ENCODE data around the gene MAB21L3.

The MAB21L3 gene

GRCh38 chr1:116066868-116067565, 44.2 kb upstream of the MAB21L3 start:
- Histone ChIP-seq H3K9me3 (ENCODE audit: low read length) (no peaks in the 10 kb centered on the region), H3K4me3 (ENCODE audit: low read depth, low read length, poor library complexity, severe bottlenecking) (no peak overlapping the region), H3K9ac (ENCODE audit: low read length) (no peak overlapping the region), H3K27ac (ENCODE audit: low read depth, low read length, poor library complexity, severe bottlenecking) (no peak overlapping the region), H4K20me1 (ENCODE audit: insufficient read depth, low read length) (no peaks in the 10 kb centered on the region), H3K27me3 (ENCODE audit: insufficient read depth, low read length) (no peaks in the 10 kb centered on the region), H3K36me3 (ENCODE audit: insufficient read depth, low read length) (no peaks in the 10 kb centered on the region), H3F3A (ENCODE audit: insufficient read depth, low read length) (no peaks in the 10 kb centered on the region), H3K4me1 (ENCODE audit: insufficient read depth, low read length, severe bottlenecking) (no peaks in the 10 kb centered on the region), H3K79me2 (ENCODE audit: insufficient read depth, low read length) (no peaks in the 10 kb centered on the region), H2AFZ (ENCODE audit: low read length) (no peak overlapping the region), H3K9me2 (ENCODE audit: low read depth, low read length) (no peaks in the 10 kb centered on the region), H3K4me2 (ENCODE audit: low read length) (no peak overlapping the region)
- TF ChIP-seq EZH2 (IDR thresholded peaks at IDR 0.05; ENCODE audit: borderline replicate concordance, low read length) (no peak), CTCF (IDR thresholded peaks at IDR 0.05; ENCODE audit: low read length) (no peak)

- no peak overlapping the region for H3K27ac ChIP-seq (ENCODE audit: low read depth, low read length, poor library complexity, severe bottlenecking)
- no peak for TF ChIP-seq EZH2 (IDR thresholded peaks at IDR 0.05; ENCODE audit: borderline replicate concordance, low read length)
- TF ChIP-seq CTCF (IDR thresholded peaks at IDR 0.05; ENCODE audit: low read length), result no peak
- no peaks in the 10 kb centered on the region for H4K20me1 ChIP-seq (ENCODE audit: insufficient read depth, low read length)
- no peak overlapping the region for H2AFZ ChIP-seq (ENCODE audit: low read length)
- H3K4me2 ChIP-seq (ENCODE audit: low read length), result no peak overlapping the region
- no peaks in the 10 kb centered on the region for H3K9me2 ChIP-seq (ENCODE audit: low read depth, low read length)
- H3K79me2 ChIP-seq (ENCODE audit: insufficient read depth, low read length), result no peaks in the 10 kb centered on the region
- H3F3A ChIP-seq (ENCODE audit: insufficient read depth, low read length), result no peaks in the 10 kb centered on the region
- no peak overlapping the region for H3K9ac ChIP-seq (ENCODE audit: low read length)
- no peak overlapping the region for H3K4me3 ChIP-seq (ENCODE audit: low read depth, low read length, poor library complexity, severe bottlenecking)
- no peaks in the 10 kb centered on the region for H3K27me3 ChIP-seq (ENCODE audit: insufficient read depth, low read length)
- no peaks in the 10 kb centered on the region for H3K36me3 ChIP-seq (ENCODE audit: insufficient read depth, low read length)
- H3K4me1 ChIP-seq (ENCODE audit: insufficient read depth, low read length, severe bottlenecking), result no peaks in the 10 kb centered on the region
- H3K9me3 ChIP-seq (ENCODE audit: low read length), result no peaks in the 10 kb centered on the region
Observed at GRCh38 chr1:116067566-116067890, 43.7 kb upstream of the MAB21L3 start.

GRCh38 chr1:116075575-116075974, 35.6 kb upstream of the MAB21L3 start:
- Histone ChIP-seq H3K9me3 (ENCODE audit: low read length) (no peaks in the 10 kb centered on the region), H2AFZ (ENCODE audit: low read length) (no peak overlapping the region), H3K4me2 (ENCODE audit: low read length) (no peak overlapping the region), H3K4me3 (ENCODE audit: low read depth, low read length, poor library complexity, severe bottlenecking) (no peak overlapping the region), H3K27ac (ENCODE audit: low read depth, low read length, poor library complexity, severe bottlenecking) (no peak overlapping the region), H4K20me1 (ENCODE audit: insufficient read depth, low read length) (no peaks in the 10 kb centered on the region), H3K36me3 (ENCODE audit: insufficient read depth, low read length) (no peaks in the 10 kb centered on the region), H3K9ac (ENCODE audit: low read length) (no peak overlapping the region), H3K4me1 (ENCODE audit: insufficient read depth, low read length, severe bottlenecking) (no peaks in the 10 kb centered on the region), H3K27me3 (ENCODE audit: insufficient read depth, low read length) (no peaks in the 10 kb centered on the region), H3F3A (ENCODE audit: insufficient read depth, low read length) (no peaks in the 10 kb centered on the region), H3K9me2 (ENCODE audit: low read depth, low read length) (no peaks in the 10 kb centered on the region), H3K79me2 (ENCODE audit: insufficient read depth, low read length) (no peaks in the 10 kb centered on the region)
- no peak for TF ChIP-seq EZH2 (IDR thresholded peaks at IDR 0.05; ENCODE audit: borderline replicate concordance, low read length)
- no peak for TF ChIP-seq CTCF (IDR thresholded peaks at IDR 0.05; ENCODE audit: low read length)

Data from OCI-LY1 (cell line).